Hepatocyte (in vitro differentiated cells): ENCODE measurements around the gene PILRB. TPM values are rescaled to one million over a fixed set of nuclear protein-coding genes. Genes with fewer than 3 reads are reported as not detected.
"Not testable (repeated sequence)": the region's sequence is repeated elsewhere in the genome, so short reads cannot be mapped to it uniquely, and the experiment has no call there.

Experiments used
- DNase-seq: peaks from one replicate; pipeline ENCODE4 v3.0.0-alpha.2; 2016; ENCODE audit warnings: low spot score
- H2AFZ ChIP-seq: fragments of 200-600 bp; sonication (generic); 2 replicates; pipeline ENCODE4 v1.6.0; 2016; ENCODE audit warnings: antibody characterized with exemption, mild to moderate bottlenecking
- H3K27ac ChIP-seq: fragments of 200-600 bp; sonication (generic); 2 replicates; pipeline ENCODE4 v1.5.1; 2016; ENCODE audit warnings: mild to moderate bottlenecking
- H3K27me3 ChIP-seq: fragments of 200-600 bp; sonication (generic); 2 replicates; pipeline ENCODE4 v1.6.1; 2016
- H3K36me3 ChIP-seq: fragments of 200-600 bp; sonication (generic); replicated peaks from 2 replicates; pipeline ENCODE4 v1.5.1; 2016; ENCODE audit warnings: low read depth; ENCODE audit not compliant: insufficient read depth
- H3K4me1 ChIP-seq: fragments of 200-600 bp; sonication (generic); 2 replicates; pipeline ENCODE4 v1.5.1; 2016; ENCODE audit warnings: mild to moderate bottlenecking, moderate library complexity; ENCODE audit not compliant: insufficient read depth
- H3K4me2 ChIP-seq: fragments of 200-600 bp; sonication (generic); 2 replicates; pipeline ENCODE4 v1.6.0; 2016
- H3K4me3 ChIP-seq: fragments of 200-600 bp; sonication (generic); 2 replicates; pipeline ENCODE4 v1.5.1; 2016; ENCODE audit warnings: mild to moderate bottlenecking
- H3K79me2 ChIP-seq: fragments of 200-600 bp; sonication (generic); 2 replicates; pipeline ENCODE4 v1.6.0; 2017; ENCODE audit warnings: mild to moderate bottlenecking
- H3K9me2 ChIP-seq: fragments of 200-600 bp; sonication (generic); replicated peaks from 2 replicates; pipeline ENCODE4 v1.6.0; 2017; ENCODE audit warnings: mild to moderate bottlenecking; ENCODE audit not compliant: insufficient read depth
- H3K9me3 ChIP-seq: fragments of 200-600 bp; sonication (generic); 2 replicates; pipeline ENCODE4 v1.5.1; 2016; ENCODE audit warnings: low read depth, mild to moderate bottlenecking
- H4K20me1 ChIP-seq: fragments of 200-600 bp; sonication (generic); 2 replicates; pipeline ENCODE4 v1.6.0; 2016; ENCODE audit warnings: mild to moderate bottlenecking; ENCODE audit not compliant: insufficient read depth, poor library complexity, severe bottlenecking
- CTCF ChIP-seq: fragments of 200-600 bp; sonication (generic); IDR thresholded peaks from 2 replicates; pipeline ENCODE4 v1.5.1; 2016; ENCODE audit warnings: antibody characterized with exemption, mild to moderate bottlenecking; ENCODE audit not compliant: poor library complexity
- EZH2 ChIP-seq: fragments of 200-600 bp; sonication (generic); IDR thresholded peaks from 2 replicates; pipeline ENCODE4 v1.6.1; 2016; ENCODE audit warnings: antibody characterized with exemption, mild to moderate bottlenecking, borderline replicate concordance
- EZH2phosphoT487 ChIP-seq: fragments of 200-600 bp; sonication (generic); IDR thresholded peaks from one replicate; pipeline ENCODE4 v1.6.1; 2018; ENCODE audit warnings: antibody characterized with exemption, mild to moderate bottlenecking, low read depth, moderate library complexity; ENCODE audit not compliant: unreplicated experiment, severe bottlenecking
- whole genome bisulfite sequencing: methylation state at CpG from one replicate; pipeline ENCODE4 v1.1.6; 2016; ENCODE audit warnings: low lambda C conversion rate; ENCODE audit errors: missing lambda C conversion rate; 5-methylcytosine and 5-hydroxymethylcytosine counted together
- polyA plus RNA-seq: library from polyadenylated mRNA; unstranded; fragments of >200 nt; fragmentation: Nextera tagmentation; extraction: Ambion mirVana; gene quantifications from 2 replicates; pipeline ENCODE4 v1.2.1, GENCODE V29; 2016
- total RNA-seq: library from RNA; depleted of rRNA; stranded (reverse); fragments of >200 nt; gene quantifications from 2 replicates; pipeline ENCODE4 v1.2.3, GENCODE V29; 2014

The PILRB gene
- total and polyA plus RNA-seq, 2 experiments from 2014 or later: 33.2 to 37.4 TPM

GRCh38 chr7:100360135-100360854 lies 2.4 kb downstream of the PILRB start:
- Histone ChIP-seq H3K27me3 (no peaks in the 10 kb centered on the region), H3K4me1 (no peaks in the 10 kb centered on the region), H4K20me1 (no peaks in the 10 kb centered on the region), H3K4me2 (no peak overlapping the region), H3K27ac (no peak overlapping the region), H3K79me2 (no peaks in the 10 kb centered on the region), H2AFZ (no peak overlapping the region), H3K9me3 (no peaks in the 10 kb centered on the region), H3K9me2 (no peaks in the 10 kb centered on the region), H3K4me3 (no peak overlapping the region), H3K36me3 (no peaks in the 10 kb centered on the region)
- WGBS: 96% methylated on average over 3 of the region's 3 CpGs
- DNase-seq: no peak
- TF ChIP-seq EZH2 (no peak), EZH2phosphoT487 (no peak), CTCF (no peak)

DNA sequence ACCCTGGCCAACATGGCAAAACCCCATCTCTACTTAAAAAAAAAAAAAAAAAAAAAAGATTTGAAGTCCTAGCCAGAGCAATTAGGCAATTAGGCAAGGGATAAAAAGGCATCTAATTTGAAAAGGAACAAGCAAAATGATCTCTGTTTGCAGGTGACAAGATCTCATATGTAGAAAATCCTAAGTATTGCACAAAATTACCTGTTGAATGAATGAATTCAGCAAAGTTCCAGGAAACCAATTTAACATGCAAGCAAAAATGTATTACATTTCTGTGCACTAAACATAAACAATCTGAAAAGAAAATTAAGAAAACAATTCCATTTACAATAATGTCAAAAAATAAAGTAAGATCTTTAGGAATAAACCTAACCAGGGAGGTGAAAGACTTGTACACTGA lies 5.2 kb downstream of the PILRB start:
- Histone ChIP-seq H3K9me2 (no peaks in the 10 kb centered on the region), H3K79me2 (no peaks in the 10 kb centered on the region), H3K4me2 (no peak overlapping the region), H3K27me3 (no peaks in the 10 kb centered on the region), H3K27ac (no peak overlapping the region), H3K4me1 (no peaks in the 10 kb centered on the region), H2AFZ (no peak overlapping the region), H3K9me3 (no peaks in the 10 kb centered on the region), H4K20me1 (no peaks in the 10 kb centered on the region), H3K4me3 (no peak overlapping the region), H3K36me3 (no peaks in the 10 kb centered on the region)
- DNase-seq: no peak
- TF ChIP-seq EZH2phosphoT487 (no peak), EZH2 (no peak), CTCF (no peak)

DNA sequence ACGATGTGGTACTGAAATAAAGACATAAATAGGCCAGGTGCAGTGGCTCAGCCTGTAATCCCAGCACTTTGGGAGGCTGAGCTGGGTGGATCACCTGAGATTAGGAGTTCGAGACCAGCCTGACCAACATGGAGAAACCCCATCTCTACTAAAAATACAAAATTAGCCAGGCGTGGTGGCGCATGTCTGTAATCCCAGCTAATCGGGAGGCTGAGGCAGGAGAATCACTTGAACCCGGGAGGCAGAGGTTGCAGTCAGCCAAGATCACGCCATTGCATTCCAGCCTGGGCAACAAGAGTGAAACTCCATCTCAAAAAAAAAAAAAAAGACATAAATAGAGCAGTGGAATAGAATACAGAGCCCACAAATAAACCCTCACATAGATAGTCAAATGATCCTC lies 5.9 kb downstream of the PILRB start:
- H3K4me2 ChIP-seq, H3K9me3 ChIP-seq, H3K9me2 ChIP-seq, DNase-seq, H3K27ac ChIP-seq, H2AFZ ChIP-seq, H4K20me1 ChIP-seq, H3K79me2 ChIP-seq, H3K4me1 ChIP-seq, H3K4me3 ChIP-seq, H3K36me3 ChIP-seq, H3K27me3 ChIP-seq: not testable (repeated sequence)
- WGBS: 98% methylated on average over 7 of the region's 7 CpGs

DNA sequence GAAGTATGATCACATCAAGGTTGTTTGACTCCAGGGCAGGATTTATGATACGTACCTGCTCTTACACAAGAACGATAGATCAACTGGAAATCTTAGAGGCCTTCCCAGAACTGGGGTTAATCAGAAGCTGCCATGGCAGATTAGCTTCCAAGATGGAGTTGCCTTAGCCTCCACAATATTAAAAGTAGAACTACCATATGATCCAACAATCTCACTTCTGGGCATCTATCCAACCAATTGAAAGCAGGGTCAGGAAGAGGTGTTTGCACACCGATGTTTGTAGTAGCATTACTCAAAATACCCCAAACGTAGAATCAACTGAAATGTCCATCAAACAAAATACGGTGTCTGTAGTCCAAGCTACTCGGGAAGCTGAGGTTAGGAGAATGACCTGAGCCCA lies 6.6 kb downstream of the PILRB start:
- H3K4me1 ChIP-seq: no peaks in the 10 kb centered on the region
- 93% methylated on average over 6 of the region's 6 CpGs for WGBS
- H3K9me2 ChIP-seq: no peaks in the 10 kb centered on the region
- H3K27me3 ChIP-seq: no peaks in the 10 kb centered on the region
- TF ChIP-seq EZH2phosphoT487: no peak
- no peak for TF ChIP-seq EZH2
- no peak for TF ChIP-seq CTCF
- H3K27ac ChIP-seq: no peak overlapping the region
- H3K4me3 ChIP-seq: no peak overlapping the region
- H3K79me2 ChIP-seq: no peaks in the 10 kb centered on the region
- H3K9me3 ChIP-seq: no peaks in the 10 kb centered on the region
- no peak overlapping the region for H3K4me2 ChIP-seq
- H3K36me3 ChIP-seq: no peaks in the 10 kb centered on the region
- no peak for DNase-seq
- no peaks in the 10 kb centered on the region for H4K20me1 ChIP-seq
- no peak overlapping the region for H2AFZ ChIP-seq

DNA sequence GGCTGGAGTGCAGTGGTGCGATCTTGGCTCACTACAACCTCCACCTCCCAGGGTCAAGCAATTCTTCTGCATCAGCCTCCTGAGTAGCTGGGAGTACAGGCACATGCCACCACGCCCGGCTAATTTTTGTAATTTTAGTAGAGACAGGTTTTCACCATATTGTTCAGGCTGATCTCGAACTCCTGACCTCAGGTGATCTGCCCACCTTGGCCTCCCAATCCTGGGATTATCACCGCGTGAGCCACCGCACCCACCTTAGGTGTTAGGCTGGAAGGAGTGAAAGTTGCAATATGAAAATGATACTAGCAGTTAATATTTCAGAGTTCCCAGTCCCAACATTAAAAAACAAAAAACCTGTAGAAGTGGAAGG lies 8.1 kb downstream of the PILRB start:
- DNase-seq, H3K79me2 ChIP-seq, H2AFZ ChIP-seq, H3K36me3 ChIP-seq, H4K20me1 ChIP-seq, H3K9me3 ChIP-seq, H3K27ac ChIP-seq, H3K4me3 ChIP-seq, H3K4me1 ChIP-seq, H3K27me3 ChIP-seq, H3K4me2 ChIP-seq, H3K9me2 ChIP-seq: not testable (repeated sequence)
- WGBS: 100% methylated on average over 7 of the region's 7 CpGs
